ENCODE measurements around the gene DNAJC15. TPM values are rescaled to one million over a fixed set of nuclear protein-coding genes. Genes with fewer than 3 reads are reported as not detected.

DNAJC15 gene
- total RNA-seq, 1 donor from 2014 or later: 4.7 TPM

DNA sequence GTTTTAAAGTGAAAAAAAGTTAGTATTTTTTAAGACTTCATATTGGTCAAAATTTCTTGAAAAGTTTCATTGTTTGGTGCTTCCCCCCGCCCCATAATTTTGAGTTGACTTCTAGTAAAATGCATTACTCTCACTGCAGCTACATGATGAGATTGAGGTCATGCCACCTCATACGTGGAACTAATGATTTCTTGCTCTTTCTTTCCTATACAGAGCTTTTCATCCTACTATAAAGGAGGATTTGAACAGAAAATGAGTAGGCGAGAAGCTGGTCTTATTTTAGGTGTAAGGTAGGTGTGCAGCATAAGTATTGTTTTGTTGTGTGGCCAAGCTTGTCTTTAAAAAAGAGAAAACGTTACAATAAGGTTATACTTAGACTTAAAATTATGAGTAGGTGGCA lies 55.0 kb downstream of the DNAJC15 start:
- H3K27ac ChIP-seq: no peak overlapping the region
- no peaks in the 10 kb centered on the region for H3K27me3 ChIP-seq
- no peaks in the 10 kb centered on the region for H3K9me3 ChIP-seq
- intact Hi-C loops (cut with DNase I): no loop called here
- TF ChIP-seq, protein P1, sequence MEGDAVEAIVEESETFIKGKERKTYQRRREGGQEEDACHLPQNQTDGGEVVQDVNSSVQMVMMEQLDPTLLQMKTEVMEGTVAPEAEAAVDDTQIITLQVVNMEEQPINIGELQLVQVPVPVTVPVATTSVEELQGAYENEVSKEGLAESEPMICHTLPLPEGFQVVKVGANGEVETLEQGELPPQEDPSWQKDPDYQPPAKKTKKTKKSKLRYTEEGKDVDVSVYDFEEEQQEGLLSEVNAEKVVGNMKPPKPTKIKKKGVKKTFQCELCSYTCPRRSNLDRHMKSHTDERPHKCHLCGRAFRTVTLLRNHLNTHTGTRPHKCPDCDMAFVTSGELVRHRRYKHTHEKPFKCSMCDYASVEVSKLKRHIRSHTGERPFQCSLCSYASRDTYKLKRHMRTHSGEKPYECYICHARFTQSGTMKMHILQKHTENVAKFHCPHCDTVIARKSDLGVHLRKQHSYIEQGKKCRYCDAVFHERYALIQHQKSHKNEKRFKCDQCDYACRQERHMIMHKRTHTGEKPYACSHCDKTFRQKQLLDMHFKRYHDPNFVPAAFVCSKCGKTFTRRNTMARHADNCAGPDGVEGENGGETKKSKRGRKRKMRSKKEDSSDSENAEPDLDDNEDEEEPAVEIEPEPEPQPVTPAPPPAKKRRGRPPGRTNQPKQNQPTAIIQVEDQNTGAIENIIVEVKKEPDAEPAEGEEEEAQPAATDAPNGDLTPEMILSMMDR (IDR thresholded peaks at IDR 0.05): no peak
- no peak for TF ChIP-seq POLR2A (IDR thresholded peaks at IDR 0.05)
- no peak for TF ChIP-seq POLR2AphosphoS5 (IDR thresholded peaks at IDR 0.05; ENCODE audit: insufficient read depth in 1 of 2, low read depth in 1 of 2)
- no peak overlapping the region for H3K4me3 ChIP-seq
- no peaks in the 10 kb centered on the region for H3K36me3 ChIP-seq
- peaks cover 7% of the 10 kb centered on the region for H3K4me1 ChIP-seq
- DNase-seq (ENCODE audit: extremely low spot score in 2 of 2): no peak

DNA sequence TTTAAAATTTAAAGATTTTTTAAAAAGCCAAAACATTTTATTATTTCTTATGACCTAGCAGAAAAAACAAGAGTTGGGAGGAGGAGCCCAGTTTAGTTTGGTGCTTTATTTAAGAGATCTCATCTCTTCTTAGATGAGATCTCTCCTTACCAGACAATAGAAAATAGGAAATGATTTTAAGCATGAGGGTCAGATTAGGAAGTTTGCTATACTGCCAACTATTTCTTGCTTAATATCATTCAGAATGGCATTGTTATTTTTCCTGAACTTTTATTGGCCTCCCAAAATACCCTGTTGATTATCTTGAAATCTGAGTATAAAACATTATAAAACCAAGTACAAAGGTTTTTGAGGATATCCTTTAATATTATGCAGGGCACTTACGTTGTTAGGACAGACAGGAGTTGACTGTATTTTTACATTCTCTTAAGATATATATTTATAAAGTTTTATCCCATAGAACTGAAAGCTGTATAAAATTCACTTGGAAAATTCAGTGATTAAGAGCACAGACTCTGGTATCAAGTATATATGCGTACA lies 56.1 kb downstream of the DNAJC15 start:
- H3K4me1 ChIP-seq: peaks cover 7% of the 10 kb centered on the region
- no peak overlapping the region for H3K27ac ChIP-seq
- H3K27me3 ChIP-seq: no peaks in the 10 kb centered on the region
- H3K4me3 ChIP-seq: no peak overlapping the region
- DNase-seq (ENCODE audit: extremely low spot score in 2 of 2): no peak
- TF ChIP-seq POLR2AphosphoS5 (IDR thresholded peaks at IDR 0.05; ENCODE audit: insufficient read depth in 1 of 2, low read depth in 1 of 2) (no peak), POLR2A (IDR thresholded peaks at IDR 0.05) (no peak)
- TF ChIP-seq, protein P1 (IDR thresholded peaks at IDR 0.05): no peak
- no peaks in the 10 kb centered on the region for H3K9me3 ChIP-seq
- intact Hi-C loops (cut with DNase I): no loop called here
- H3K36me3 ChIP-seq: no peaks in the 10 kb centered on the region

DNA sequence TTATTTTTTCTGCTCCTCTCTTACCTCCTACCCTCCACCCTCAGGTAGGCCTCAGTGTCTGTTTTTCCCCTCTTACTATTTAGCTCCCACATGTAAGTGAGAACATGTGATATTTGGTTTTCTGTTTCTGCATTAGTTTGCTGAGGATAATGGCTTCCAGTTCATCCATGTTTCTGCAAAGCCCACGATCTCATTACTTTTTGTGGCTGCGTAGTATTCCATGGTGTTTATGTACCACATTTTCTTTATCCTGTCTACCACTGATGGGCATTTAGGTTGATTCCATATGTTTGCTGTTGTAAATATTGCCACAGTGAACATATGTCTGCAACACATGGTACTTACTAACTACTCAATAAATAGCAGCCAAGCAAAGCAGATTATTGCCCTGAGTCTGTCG lies 56.8 kb downstream of the DNAJC15 start:
- peaks cover 7% of the 10 kb centered on the region for H3K4me1 ChIP-seq
- H3K9me3 ChIP-seq: no peaks in the 10 kb centered on the region
- DNase-seq (ENCODE audit: extremely low spot score in 2 of 2): no peak
- no peaks in the 10 kb centered on the region for H3K27me3 ChIP-seq
- intact Hi-C loops (cut with DNase I): no loop called here
- H3K36me3 ChIP-seq: no peaks in the 10 kb centered on the region
- no peak overlapping the region for H3K27ac ChIP-seq
- no peak overlapping the region for H3K4me3 ChIP-seq
- TF ChIP-seq, protein P1 (IDR thresholded peaks at IDR 0.05): no peak

DNA sequence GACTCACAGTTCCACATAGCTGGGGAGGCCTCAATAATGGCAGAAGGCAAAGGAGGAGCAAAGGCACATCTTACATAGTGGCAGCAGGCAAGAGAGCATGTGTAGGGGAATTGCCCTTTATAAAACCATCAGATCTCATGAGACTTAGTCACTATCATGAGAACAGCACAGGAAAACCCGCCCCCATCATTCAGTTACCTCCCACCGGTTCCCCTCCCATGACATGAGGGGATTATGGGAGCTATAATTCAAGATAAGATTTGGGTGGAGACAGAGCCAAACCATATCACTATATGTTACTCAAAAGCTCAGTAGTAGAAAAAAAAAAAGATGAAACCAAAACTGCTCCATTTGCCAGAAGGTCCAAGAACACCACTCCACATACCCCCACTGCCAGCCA lies 58.5 kb downstream of the DNAJC15 start:
- intact Hi-C loops (cut with DNase I): no loop called here
- no peaks in the 10 kb centered on the region for H3K27me3 ChIP-seq
- no peak overlapping the region for H3K27ac ChIP-seq
- TF ChIP-seq POLR2A (IDR thresholded peaks at IDR 0.05) (no peak), POLR2AphosphoS5 (IDR thresholded peaks at IDR 0.05; ENCODE audit: insufficient read depth in 1 of 2, low read depth in 1 of 2) (no peak)
- TF ChIP-seq, protein P1 (IDR thresholded peaks at IDR 0.05): no peak
- H3K4me3 ChIP-seq: no peak overlapping the region
- H3K36me3 ChIP-seq: no peaks in the 10 kb centered on the region
- no peaks in the 10 kb centered on the region for H3K9me3 ChIP-seq
- no peak for DNase-seq (ENCODE audit: extremely low spot score in 2 of 2)
- H3K4me1 ChIP-seq: peaks cover 7% of the 10 kb centered on the region

DNA sequence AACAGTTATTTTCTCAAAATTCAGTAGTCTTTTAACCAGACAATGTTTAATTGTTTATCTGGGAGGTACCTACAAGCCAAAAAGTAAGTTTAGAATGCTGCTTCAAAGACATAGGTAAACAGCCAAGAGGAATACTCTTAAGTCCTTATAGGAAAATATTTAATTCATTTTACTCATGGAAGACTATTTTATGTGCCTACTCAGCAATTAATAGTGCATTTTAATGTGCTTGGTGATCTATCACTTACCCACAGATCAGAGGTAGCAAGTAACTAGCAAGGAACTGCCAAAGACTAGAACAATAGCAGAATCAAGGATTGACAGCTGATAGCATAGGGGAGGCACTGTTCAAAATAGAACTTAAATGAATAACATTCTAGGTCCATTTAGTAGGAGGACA lies 60.4 kb downstream of the DNAJC15 start:
- TF ChIP-seq POLR2AphosphoS5 (IDR thresholded peaks at IDR 0.05; ENCODE audit: insufficient read depth in 1 of 2, low read depth in 1 of 2) (no peak), POLR2A (IDR thresholded peaks at IDR 0.05) (no peak)
- TF ChIP-seq, protein P1 (IDR thresholded peaks at IDR 0.05): no peak
- Histone ChIP-seq H3K36me3 (no peaks in the 10 kb centered on the region), H3K9me3 (no peaks in the 10 kb centered on the region), H3K4me1 (peaks cover 12% of the 10 kb centered on the region), H3K27me3 (no peaks in the 10 kb centered on the region), H3K4me3 (no peak overlapping the region), H3K27ac (no peak overlapping the region)
- intact Hi-C loops (cut with DNase I): no loop called here
- no peak for DNase-seq (ENCODE audit: extremely low spot score in 2 of 2)
